HG03280 (cell line): ENCODE results near the gene CDCP1.
"Not testable (repeated sequence)": the region's sequence is repeated elsewhere in the genome, so short reads cannot be mapped to it uniquely, and the experiment has no call there.

Experiments used
- ATAC-seq: cut with Tn5 transposase; IDR thresholded peaks from one replicate; pipeline ENCODE4 v1.9.1; 2021; ENCODE audit warnings: mild to moderate bottlenecking, moderate library complexity; ENCODE audit not compliant: unreplicated experiment

Gene CDCP1

GRCh38 chr3:45171283-45171682, 25.1 kb upstream of the CDCP1 start:
- ATAC-seq = no peak

- ATAC-seq = no peak
Observed at GRCh38 chr3:45170096-45170495, 23.9 kb upstream of the CDCP1 start.

- ATAC-seq = no peak
Observed at GRCh38 chr3:45169125-45169904, 23.1 kb upstream of the CDCP1 start.

- ATAC-seq = no peak
Observed at GRCh38 chr3:45168451-45168850, 22.3 kb upstream of the CDCP1 start.

- no peak for ATAC-seq
Observed at GRCh38 chr3:45167011-45167911, 21.1 kb upstream of the CDCP1 start.

GRCh38 chr3:45166321-45166879, 20.2 kb upstream of the CDCP1 start:
- ATAC-seq = no peak

- ATAC-seq = no peak
Observed at GRCh38 chr3:45165497-45166283, 19.5 kb upstream of the CDCP1 start.

GRCh38 chr3:45164056-45164455, 17.9 kb upstream of the CDCP1 start:
- no peak for ATAC-seq

- no peak for ATAC-seq
Observed at GRCh38 chr3:45163481-45163880, 17.3 kb upstream of the CDCP1 start.

GRCh38 chr3:45154641-45155147, 8.5 kb upstream of the CDCP1 start:
- ATAC-seq = no peak

- no peak for ATAC-seq
Observed at GRCh38 chr3:45153658-45154437, 7.7 kb upstream of the CDCP1 start.

- no peak for ATAC-seq
Observed at GRCh38 chr3:45152307-45152706, 6.1 kb upstream of the CDCP1 start.

GRCh38 chr3:45151100-45151499, 4.9 kb upstream of the CDCP1 start:
- no peak for ATAC-seq

GRCh38 chr3:45148921-45149320, 2.7 kb upstream of the CDCP1 start:
- ATAC-seq = no peak

- ATAC-seq = no peak
Observed at GRCh38 chr3:45145223-45145622, 955 bp downstream of the CDCP1 start.

GRCh38 chr3:45143673-45144671, 2.2 kb downstream of the CDCP1 start:
- ATAC-seq = no peak

GRCh38 chr3:45140770-45141155, 5.4 kb downstream of the CDCP1 start:
- not testable (repeated sequence) for ATAC-seq

GRCh38 chr3:45140141-45140769, 5.9 kb downstream of the CDCP1 start:
- ATAC-seq = no peak
